H7 (cell line): Measurements from ENCODE around the gene HYLS1. TPM values are rescaled to one million over a fixed set of nuclear protein-coding genes. Genes with fewer than 3 reads are reported as not detected.
"Not testable (repeated sequence)": the region's sequence is repeated elsewhere in the genome, so short reads cannot be mapped to it uniquely, and the experiment has no call there.

Experiments
- DNase-seq: peaks from one replicate; pipeline ENCODE4 v3.0.0; 2012
- H3K27me3 ChIP-seq: 2 replicates; pipeline ENCODE4 v1.6.0; 2011; ENCODE audit warnings: mild to moderate bottlenecking, low read length; ENCODE audit not compliant: control insufficient read depth, insufficient read depth
- H3K36me3 ChIP-seq: replicated peaks from 2 replicates; pipeline ENCODE4 v1.5.1; 2011; ENCODE audit warnings: low read length; ENCODE audit not compliant: control insufficient read depth, insufficient read depth
- H3K4me3 ChIP-seq: 2 replicates; pipeline ENCODE4 v1.5.1; 2011; ENCODE audit warnings: low read depth, mild to moderate bottlenecking, control low read depth, low read length, moderate library complexity; ENCODE audit not compliant: insufficient read depth
- total RNA-seq: library from RNA; depleted of rRNA; stranded (reverse); fragments of >200 nt; shearing (Covaris generic); gene quantifications from 2 replicates; pipeline ENCODE4 v1.2.3, GENCODE V29; 2014

The HYLS1 gene
- total RNA-seq, 1 experiment from 2014 or later, result 11.5 TPM

DNA sequence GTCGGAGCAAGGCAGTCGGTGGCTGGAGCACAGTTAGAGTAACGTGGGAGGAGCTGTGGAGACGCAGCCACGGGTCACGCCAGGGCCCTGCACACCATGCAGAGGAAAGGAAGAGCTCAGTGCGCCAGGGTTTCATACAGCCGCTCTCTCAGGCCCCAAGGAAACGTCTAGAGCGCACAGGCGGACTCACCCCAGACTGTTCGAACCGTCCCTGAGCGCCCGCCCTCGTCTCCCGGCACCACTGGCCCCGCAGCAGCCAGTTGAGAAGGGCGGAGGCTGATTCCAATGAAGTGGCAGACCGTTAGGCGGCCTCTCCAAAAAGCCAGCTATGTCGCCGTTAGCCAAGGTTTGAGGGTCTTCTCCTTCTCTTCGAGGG lies 483 bp upstream of the HYLS1 start:
- H3K4me3 ChIP-seq, result no peak overlapping the region; the same call in 1 of the 2 replicates
- peak; percentile 28 for DNase-seq

DNA sequence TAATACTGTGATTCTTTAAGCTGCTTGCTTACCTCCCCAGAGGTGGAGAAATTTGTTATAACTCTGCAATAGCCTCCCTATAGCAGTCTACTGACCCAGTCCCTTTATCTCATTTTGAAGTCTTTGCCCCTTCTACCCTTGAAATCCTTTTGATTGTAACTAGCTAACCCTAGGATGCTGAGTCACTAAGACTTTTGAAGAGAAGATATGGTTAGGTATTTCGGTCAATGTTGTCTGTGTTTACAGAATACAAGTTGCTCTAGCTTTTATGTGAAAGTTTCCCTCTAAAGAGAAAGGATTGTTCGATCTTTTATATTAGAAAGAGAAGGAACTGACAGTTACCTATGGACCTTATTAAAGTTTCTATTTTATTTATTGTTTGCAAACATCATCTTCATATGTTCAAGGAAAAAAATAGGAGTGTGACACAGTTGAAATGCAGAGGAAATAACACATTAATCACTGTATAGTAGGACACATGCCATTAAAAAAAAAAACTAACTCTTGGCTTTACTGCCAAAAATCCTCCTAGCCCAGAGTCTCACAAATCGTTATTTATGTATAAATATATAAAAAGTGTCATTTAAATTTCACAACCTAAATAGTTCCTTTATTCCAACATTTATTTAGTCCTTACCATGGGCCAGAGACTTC lies 3.1 kb downstream of the HYLS1 start:
- DNase-seq, result no peak
- H3K27me3 ChIP-seq, result peaks cover 3% of the 10 kb centered on the region; the same call in 1 of the 2 replicates

More for the DNA sequence above, 483 bp upstream of the HYLS1 start:
- Histone ChIP-seq H3K27me3 (peaks cover 3% of the 10 kb centered on the region; the same call in 1 of the 2 replicates), H3K36me3 (no peaks in the 10 kb centered on the region)

DNA sequence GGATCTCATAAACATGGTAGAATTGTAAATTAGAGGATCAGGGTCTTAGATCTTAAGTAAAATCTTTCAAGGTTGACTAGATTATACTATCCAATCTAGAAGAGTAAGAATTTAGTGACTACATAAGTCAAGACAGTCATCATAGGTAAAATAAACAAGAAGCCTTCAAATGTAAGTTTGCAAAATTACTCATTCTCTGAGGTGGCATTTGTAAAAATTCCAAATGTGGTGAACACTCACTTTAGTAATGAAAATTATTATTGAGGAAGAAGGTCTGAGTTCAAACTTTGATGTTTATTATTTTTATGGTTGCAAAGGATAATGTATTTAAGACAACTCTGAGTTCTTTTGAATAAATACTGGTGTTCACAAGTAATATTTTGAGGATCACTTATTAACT lies 4.6 kb downstream of the HYLS1 start:
- DNase-seq, result no peak

More for the DNA sequence above, 3.1 kb downstream of the HYLS1 start:
- H3K36me3 ChIP-seq, result peaks cover 5% of the 10 kb centered on the region; the same call in 1 of the 2 replicates
- no peak overlapping the region for H3K4me3 ChIP-seq

DNA sequence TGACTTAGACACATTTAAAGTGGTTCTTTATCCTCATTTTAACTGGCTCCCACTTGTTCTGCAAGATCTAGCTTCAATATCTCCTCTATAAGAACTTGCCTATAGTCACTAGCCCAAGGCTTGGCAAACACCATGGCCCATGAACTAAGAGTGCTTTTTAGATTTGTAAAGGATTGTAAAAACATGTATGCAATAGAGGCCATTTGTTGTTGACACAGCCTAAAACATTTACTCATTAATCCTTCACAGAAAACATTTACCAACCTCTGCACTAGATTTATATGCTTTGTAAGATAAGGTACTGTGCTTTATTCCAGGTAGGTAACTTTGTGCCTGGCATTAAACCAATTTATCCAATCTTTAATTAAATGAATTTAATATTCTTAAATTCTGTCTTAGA lies 5.5 kb downstream of the HYLS1 start:
- peaks cover 5% of the 10 kb centered on the region; the same call in 1 of the 2 replicates for H3K36me3 ChIP-seq
- no peak overlapping the region for H3K4me3 ChIP-seq

More for the DNA sequence above, 4.6 kb downstream of the HYLS1 start:
- Histone ChIP-seq H3K36me3 (peaks cover 5% of the 10 kb centered on the region; the same call in 1 of the 2 replicates), H3K27me3 (no peaks in the 10 kb centered on the region; the same call in 1 of the 2 replicates), H3K4me3 (no peak overlapping the region)

DNA sequence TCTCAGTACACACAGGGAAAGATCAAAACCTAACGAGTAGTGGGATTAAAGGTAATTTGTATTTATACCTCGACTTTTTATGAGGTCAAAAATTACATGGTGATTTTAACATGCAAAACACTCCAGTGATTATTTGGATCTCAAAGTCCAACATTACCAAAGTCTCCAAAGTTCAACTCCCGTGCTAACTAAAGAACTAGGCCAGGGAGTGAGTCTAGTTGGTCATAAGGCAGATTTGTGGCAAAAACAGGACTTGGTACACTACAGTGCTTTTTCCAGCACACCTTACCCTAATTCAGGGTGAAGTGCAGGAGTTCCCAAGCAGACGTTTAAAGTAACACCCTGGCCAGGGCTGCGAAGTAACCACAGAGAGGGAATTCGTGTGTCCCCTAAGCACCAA lies 14.4 kb downstream of the HYLS1 start:
- H3K27me3 ChIP-seq, result peaks cover 15% of the 10 kb centered on the region
- DNase-seq, result no peak
- H3K4me3 ChIP-seq, result no peak overlapping the region
- H3K36me3 ChIP-seq, result peaks cover 4% of the 10 kb centered on the region; the same call in 1 of the 2 replicates

More for the DNA sequence above, 5.5 kb downstream of the HYLS1 start:
- DNase-seq, result no peak
- H3K27me3 ChIP-seq, result no peaks in the 10 kb centered on the region

DNA sequence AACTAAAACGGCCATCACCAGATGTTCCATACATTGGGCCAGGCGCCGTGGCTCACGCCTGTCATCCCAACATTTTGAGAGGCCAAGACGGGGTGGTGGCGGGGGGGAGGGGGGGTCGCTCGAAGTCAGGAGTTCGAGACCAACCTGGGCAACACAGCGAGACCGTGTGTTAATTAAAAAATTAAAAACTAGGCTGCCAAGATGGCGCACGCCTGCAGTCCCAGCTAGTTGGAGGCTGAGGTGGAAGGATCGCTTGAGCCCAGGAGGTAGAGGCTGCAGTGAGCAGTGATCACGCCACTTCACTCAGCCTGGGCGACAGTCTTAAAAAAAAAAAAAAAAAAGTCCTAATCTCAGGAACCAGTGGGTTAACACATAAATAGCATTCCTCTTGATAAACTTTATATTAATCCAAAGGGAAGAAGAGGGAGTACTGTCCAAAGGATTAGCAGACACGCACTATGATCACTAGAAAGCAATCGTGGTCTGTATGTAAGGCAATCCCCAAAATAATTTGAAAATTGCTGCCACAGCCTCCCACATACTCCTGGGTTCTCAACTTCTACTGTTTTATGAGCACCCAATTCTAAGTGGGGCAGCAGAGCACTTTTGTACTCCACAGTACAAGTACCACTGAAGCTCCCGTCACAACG lies 14.9 kb downstream of the HYLS1 start:
- Histone ChIP-seq H3K36me3 (peaks cover 4% of the 10 kb centered on the region; the same call in 1 of the 2 replicates), H3K4me3 (peak overlapping the region; percentile 62), H3K27me3 (peaks cover 15% of the 10 kb centered on the region)
- DNase-seq, result no peak

DNA sequence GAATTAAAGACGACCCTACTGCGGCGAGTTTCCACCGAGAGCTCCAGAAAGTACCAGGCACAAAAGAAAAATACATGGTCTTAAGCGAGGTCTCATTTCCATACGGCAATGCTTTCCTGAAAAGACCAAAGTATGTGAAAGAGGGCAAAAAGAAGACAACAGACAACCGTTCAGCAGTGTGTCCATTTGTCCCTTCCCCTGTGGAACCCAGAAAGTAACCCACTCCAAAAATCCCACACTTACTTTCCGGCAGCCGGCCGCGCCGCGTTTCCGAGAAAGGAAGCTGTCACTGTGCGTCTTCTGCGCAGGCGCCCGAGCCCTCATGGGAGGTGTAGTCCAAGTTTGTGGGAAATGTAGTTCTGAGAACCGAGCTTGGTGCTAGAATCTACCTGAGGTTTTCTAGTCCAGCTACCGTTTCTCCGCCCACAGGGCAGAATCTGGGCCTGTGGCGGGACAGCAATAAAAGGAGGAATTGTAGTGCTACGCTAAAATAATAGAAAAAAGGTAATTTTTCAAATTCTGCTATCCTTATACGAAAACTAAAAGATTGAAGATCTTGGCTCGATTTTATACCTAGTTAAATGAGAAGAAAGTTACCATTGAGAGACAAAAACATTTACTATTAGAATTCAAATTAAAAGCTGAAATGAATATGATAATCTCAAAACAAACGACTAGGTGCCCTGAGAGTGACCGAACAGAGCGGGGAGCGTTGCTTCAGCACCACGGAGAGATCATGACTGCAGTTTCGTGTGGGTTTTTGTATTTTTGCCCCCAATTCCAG lies 15.7 kb downstream of the HYLS1 start, which contains the start of gene PUS3:
TSS of gene PUS3 (minus strand) at position 280 of the 784 bp plus-strand sequence. CDS start 6,922 bp downstream, outside the sequence.
- peaks cover 4% of the 10 kb centered on the region; the same call in 1 of the 2 replicates for H3K36me3 ChIP-seq
- peak; percentile 92 for DNase-seq
- H3K27me3 ChIP-seq, result peaks cover 15% of the 10 kb centered on the region
- H3K4me3 ChIP-seq, result peak within 1 kb of the TSS; percentile 62

DNA sequence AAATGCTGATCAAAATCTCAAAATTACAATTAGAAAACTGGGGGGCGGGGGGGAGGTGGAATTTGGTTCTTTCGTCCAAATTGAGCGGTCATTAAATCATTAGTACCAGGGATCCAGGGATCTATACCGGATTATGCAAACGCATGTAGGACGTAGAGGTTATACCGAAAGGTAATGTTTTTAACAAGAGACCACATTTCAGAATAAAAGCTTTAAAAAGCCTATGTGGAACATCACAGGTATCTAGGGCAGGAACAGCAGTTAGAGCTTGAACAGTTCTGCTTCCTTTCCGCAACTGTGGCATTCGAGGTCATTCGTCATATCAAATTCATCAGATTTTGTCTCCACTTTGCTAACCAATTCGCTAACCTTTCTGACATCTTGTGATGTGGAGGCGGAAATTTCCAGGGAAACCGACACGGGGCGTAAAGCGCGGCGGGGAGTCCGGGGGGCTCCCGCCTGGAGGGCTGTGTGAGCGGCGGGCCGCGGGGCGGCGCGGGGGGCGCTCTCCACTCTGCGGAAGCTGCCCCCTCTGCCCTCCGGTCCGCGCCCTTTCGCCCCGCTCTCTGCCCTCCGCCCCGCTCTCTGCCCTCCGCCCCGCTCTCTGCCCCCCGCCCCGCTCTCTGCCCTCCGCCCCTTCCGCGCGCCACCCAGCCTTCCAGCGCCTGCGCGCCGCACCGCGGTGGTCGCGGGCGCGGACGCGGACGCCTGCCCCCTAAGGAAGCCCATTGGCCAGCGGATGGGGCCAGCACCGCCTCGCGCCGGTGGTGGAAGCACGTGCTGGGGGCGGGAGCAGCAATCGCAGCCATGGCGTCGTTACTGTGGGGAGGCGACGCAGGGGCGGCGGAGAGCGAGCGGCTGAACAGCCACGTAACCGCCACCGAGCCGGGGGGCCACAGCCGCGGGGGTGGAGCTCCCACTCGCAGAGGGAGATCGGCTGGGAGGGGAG lies 16.5 kb downstream of the HYLS1 start, which contains the start of gene DDX25:
TSS of gene DDX25 (plus strand) at position 798 of the 949 bp plus-strand sequence. CDS start at position 808, 10 bp downstream.
- H3K36me3 ChIP-seq, result peaks cover 4% of the 10 kb centered on the region; the same call in 1 of the 2 replicates
- H3K4me3 ChIP-seq, result peak within 1 kb of the TSS; percentile 52
- peaks cover 15% of the 10 kb centered on the region for H3K27me3 ChIP-seq
- DNase-seq, result peak; percentile 93

DNA sequence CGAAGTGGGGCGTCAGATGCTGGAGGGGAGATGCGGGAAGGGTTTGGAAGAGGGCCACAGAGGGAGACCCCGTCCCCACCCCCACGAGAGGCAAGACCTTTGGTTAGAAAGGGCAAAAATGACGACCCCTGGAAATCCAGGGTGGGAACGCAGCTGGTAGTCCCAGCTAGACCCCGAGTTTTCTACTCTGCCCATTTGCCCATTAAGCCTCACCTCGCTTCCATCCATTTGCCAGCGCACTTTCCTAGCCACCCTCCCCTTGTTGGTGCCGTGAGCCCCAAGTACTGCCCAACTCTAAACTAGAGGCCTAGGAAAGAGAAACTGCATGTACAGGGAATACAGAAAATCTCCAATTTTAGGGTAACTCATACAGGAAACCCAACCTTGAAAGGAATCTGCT lies 17.2 kb downstream of the HYLS1 start:
- Histone ChIP-seq H3K36me3 (0 out of 2 replicates have a peak, but pooled peaks cover 4% of the 10 kb centered on the region), H3K4me3 (peak overlapping the region; percentile 52), H3K27me3 (peaks cover 15% of the 10 kb centered on the region)
- DNase-seq, result no peak

DNA sequence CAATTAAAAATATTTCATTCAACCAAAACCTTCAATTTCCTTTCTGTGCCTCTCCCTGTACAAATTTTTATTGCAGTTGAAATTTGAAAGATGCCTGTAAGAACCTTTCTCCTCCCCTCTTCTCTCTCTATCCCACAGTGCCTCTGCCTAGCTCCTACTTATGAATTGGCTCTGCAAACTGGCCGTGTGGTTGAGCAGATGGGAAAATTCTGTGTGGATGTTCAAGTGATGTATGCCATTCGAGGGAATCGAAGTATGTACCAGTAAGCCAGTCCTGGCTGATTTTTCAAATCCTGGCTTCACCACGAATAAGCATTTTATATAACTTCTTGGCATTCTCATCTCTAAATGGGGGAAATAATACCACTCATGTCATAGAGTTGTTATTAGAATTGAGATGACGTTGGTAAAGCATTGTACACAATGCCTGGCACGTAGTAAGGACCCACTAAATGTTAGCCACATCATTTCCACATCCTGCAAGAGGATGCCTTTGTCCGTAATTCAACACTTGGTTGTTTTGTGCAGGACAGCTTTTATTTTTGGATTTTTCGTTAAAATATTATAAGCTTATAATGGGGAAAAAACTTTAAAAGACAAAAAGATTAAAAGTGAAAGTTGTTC lies 22.9 kb downstream of the HYLS1 start:
- no peak for DNase-seq
- Histone ChIP-seq H3K27me3 (no peaks in the 10 kb centered on the region; the same call in 1 of the 2 replicates), H3K36me3 (no peaks in the 10 kb centered on the region), H3K4me3 (no peak overlapping the region)

DNA sequence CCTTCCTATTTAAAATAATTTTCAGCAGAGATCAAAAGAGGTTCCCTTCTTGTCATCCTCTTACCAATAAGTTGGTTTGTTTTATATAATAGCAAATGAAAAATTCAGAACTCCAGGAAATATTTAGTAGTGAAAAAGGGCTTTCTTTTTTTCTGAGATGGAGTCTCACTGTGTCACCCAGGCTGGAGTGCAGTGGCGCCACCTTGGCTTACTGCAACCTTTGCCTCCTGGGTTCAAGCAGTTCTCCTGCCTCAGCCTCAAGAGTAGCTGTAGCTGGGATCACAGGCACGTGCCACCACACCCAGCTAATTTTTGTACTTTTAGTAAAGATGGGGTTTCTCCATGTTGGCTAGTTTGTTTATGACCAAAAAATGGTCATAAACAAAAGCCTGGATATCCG lies 27.1 kb downstream of the HYLS1 start:
- not testable (repeated sequence) for H3K36me3 ChIP-seq, H3K4me3 ChIP-seq, DNase-seq, H3K27me3 ChIP-seq

DNA sequence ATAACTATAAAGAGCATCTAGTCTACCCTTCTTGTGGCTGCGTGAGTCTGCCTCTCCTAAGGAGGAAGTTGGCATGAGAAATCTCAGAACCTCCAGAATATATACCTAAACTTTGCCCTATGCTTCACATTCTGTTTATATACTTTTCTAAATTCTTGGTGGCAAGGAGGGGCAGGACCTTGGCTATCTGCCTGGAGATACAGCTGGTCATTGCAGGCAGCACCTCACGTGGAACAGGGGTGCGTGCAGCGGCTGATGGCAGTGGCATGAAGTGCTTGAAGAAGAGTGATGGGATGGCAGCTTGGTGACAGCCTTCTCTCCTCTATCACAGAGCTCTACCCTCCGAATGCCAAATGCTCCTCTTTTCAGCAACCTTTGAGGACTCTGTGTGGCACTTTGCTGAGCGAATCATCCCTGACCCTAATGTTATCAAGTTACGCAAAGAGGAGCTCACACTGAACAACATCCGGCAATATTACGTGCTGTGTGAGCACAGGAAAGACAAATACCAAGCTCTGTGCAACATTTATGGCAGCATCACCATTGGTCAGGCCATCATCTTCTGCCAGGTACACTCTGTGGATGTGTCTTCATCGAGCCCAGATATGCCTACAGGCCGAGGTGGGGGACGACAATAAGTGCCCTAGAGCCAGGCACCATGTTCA lies 29.3 kb downstream of the HYLS1 start:
- Histone ChIP-seq H3K36me3 (no peaks in the 10 kb centered on the region), H3K4me3 (no peak overlapping the region), H3K27me3 (no peaks in the 10 kb centered on the region)
- no peak for DNase-seq
